Effector memory CD8-positive, alpha-beta T cell (primary cell): ENCODE data around the gene DRD2.

ENCODE experiments used
- ATAC-seq: fragments of 150-1000 bp; cut with Tn5 transposase; replicated peaks from 2 replicates; pipeline ENCODE4 v1.10.0; 2021; ENCODE audit warnings: mild to moderate bottlenecking, moderate library complexity
- DNase-seq, 3 experiments: peaks; one replicate each; pipeline ENCODE4 v3.0.0; 2021
- H3K27ac Mint-ChIP-seq, 2 donors: one replicate each; pipeline ENCODE4 v1.8.0; 2022; ENCODE audit warnings: mild to moderate bottlenecking in 2 of 2, mixed read lengths in 2 of 2, moderate library complexity in 2 of 2
- H3K27me3 Mint-ChIP-seq, 2 donors: one replicate each; pipeline ENCODE4 v1.8.0; 2022; ENCODE audit warnings: mixed read lengths in 2 of 2
- H3K36me3 Mint-ChIP-seq: one replicate; pipeline ENCODE4 v1.8.0; 2022; ENCODE audit warnings: mild to moderate bottlenecking, moderate library complexity, mixed read lengths; ENCODE audit not compliant: insufficient read depth
- H3K4me1 Mint-ChIP-seq, 2 donors: one replicate each; pipeline ENCODE4 v1.8.0; 2022; ENCODE audit warnings: low read depth in 2 of 2, mixed read lengths in 2 of 2
- H3K4me3 Mint-ChIP-seq, 2 donors: one replicate each; pipeline ENCODE4 v1.8.0; 2022; ENCODE audit warnings: mild to moderate bottlenecking in 2 of 2, mixed read lengths in 2 of 2, moderate library complexity in 2 of 2
- H3K9me3 Mint-ChIP-seq, 2 donors: one replicate each; pipeline ENCODE4 v1.8.0; 2022; ENCODE audit warnings: mixed read lengths in 2 of 2

DRD2 gene

DNA sequence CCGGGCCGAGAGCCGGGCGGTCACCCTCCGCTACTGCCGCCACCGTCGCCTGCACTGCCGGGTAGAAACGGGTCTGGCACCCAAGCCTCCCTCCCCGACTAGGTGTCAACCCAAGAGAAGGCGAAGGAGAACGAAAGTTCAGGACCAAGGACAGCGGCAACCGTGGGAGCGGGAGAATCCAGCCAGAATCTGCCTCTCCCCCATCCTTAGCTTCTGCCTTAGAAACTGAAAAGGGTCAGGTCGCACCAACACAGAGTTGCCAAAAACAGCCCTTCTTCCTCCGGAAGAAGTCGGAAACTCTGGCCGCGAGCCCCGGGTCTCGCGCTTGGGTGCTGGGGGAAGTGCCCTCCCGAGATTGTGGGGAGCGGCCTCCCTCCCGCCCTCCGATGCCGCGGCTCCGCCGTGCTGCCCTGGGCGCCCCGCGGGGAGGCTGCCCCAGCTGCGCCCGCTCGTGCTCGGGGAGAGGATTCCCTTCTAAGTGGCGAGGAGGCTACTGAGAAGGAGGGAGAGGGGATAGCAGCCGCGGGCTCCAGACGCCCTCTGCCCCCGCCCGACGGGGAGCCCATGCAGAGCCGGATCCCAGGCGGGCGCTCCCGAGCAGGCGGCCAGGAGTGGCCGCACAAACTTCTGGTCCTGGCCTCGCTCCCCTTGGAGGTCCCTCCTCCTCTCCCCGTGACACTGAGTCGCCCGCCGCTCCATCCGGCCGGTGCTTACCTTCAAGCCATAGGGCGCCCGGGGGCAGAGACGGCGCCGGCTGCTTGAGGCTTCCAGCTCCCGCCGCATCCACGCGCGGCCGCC is 637 bp downstream of the DRD2 start:
- Mint-ChIP-seq H3K36me3 (no peaks in the 10 kb centered on the region), H3K27me3 (peaks cover 68 to 91% of the 10 kb centered on the region in 2 donors), H3K27ac (no peak overlapping the region), H3K9me3 (no peaks in the 10 kb centered on the region), H3K4me1 (no peaks in the 10 kb centered on the region), H3K4me3 (peak overlapping the region in 1 of 2 donors; percentile 26)
- DNase-seq (peak; percentile 5 to 23 (median 15)), ATAC-seq (no peak)

DNA sequence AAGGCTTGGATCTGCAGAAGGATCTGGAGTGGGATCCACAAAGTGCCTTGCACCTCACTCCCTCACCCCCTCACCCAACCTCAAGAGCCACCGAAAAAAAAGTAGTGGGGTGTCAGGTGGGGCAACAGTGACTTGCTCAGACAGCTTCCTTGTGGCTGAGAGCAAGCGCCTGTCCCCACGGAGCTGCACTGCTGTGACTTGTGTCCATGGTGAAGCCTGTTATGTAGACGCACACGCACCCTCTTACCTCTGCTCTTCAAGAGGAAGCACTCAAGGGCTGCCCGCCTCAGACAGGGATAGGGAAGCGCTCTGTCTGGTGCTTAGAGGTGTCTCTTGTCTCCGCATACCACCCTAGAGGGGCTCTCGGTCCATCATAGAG is 1.2 kb downstream of the DRD2 start:
- Mint-ChIP-seq H3K9me3 (no peaks in the 10 kb centered on the region), H3K4me3 (peak overlapping the region in 1 of 2 donors; percentile 26), H3K27ac (no peak overlapping the region), H3K36me3 (no peaks in the 10 kb centered on the region), H3K4me1 (no peaks in the 10 kb centered on the region), H3K27me3 (peaks cover 70 to 91% of the 10 kb centered on the region in 2 donors)
- ATAC-seq (no peak), DNase-seq (no peak)

DNA sequence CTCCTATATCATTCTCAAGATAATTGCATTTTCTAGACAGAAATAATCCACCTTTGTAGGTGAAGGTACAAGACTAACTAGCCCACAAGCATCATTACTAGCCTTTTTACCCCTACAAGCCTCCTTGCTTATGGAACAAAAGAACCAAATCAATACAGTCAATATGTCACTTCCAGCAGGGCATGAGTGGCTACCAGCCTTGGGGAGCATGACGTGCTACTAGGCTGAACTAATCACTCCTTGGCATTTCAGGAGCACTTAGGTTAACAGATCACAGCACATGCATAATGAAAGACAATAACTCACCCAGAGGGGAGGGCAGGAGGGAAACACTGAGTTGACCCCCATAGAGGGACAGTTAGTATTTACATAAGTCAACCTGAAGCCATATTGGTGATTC is 2.7 kb downstream of the DRD2 start:
- Mint-ChIP-seq H3K36me3 (no peaks in the 10 kb centered on the region), H3K27ac (no peak overlapping the region), H3K4me1 (no peaks in the 10 kb centered on the region), H3K9me3 (no peaks in the 10 kb centered on the region), H3K4me3 (no peak overlapping the region), H3K27me3 (peaks cover 59 to 80% of the 10 kb centered on the region in 2 donors)
- DNase-seq (no peak), ATAC-seq (no peak)

DNA sequence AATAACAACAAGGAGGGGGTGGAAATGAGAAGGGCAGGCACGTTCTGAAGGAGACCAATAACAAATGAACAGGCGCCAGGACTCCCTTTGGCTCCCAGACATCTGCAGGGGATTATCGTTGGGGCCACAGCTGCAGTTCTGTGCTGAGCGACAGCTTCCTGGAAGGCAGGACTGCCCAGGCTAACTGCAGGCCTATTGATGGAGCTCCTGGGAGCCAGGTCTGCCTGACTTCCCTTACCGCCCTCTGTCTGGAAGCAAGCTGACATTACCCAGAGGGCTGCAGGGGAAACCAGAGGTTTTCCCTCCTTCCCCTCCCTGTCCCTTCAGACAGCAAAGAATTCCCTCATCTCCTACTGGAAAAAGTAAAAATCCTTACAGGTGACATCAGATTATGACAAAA is 5.0 kb downstream of the DRD2 start:
- DNase-seq (no peak), ATAC-seq (no peak)
- Mint-ChIP-seq H3K9me3 (no peaks in the 10 kb centered on the region), H3K27me3 (peaks cover 46 to 72% of the 10 kb centered on the region in 2 donors), H3K4me3 (no peak overlapping the region), H3K4me1 (no peaks in the 10 kb centered on the region), H3K27ac (no peak overlapping the region), H3K36me3 (no peaks in the 10 kb centered on the region)

GRCh38 chr11:113468726-113469345 is 6.4 kb downstream of the DRD2 start:
- Mint-ChIP-seq H3K36me3 (no peaks in the 10 kb centered on the region), H3K27me3 (peaks cover 48 to 79% of the 10 kb centered on the region in 2 donors), H3K27ac (no peak overlapping the region), H3K4me3 (no peak overlapping the region), H3K9me3 (no peaks in the 10 kb centered on the region), H3K4me1 (no peaks in the 10 kb centered on the region)
- ATAC-seq (no peak), DNase-seq (no peak)

GRCh38 chr11:113467545-113467944 is 7.7 kb downstream of the DRD2 start:
- no peaks in the 10 kb centered on the region for H3K36me3 Mint-ChIP-seq
- H3K27ac Mint-ChIP-seq = no peak overlapping the region
- no peak overlapping the region for H3K4me3 Mint-ChIP-seq
- H3K27me3 Mint-ChIP-seq = peaks cover 42 to 76% of the 10 kb centered on the region in 2 donors
- H3K4me1 Mint-ChIP-seq = no peaks in the 10 kb centered on the region
- DNase-seq = no peak
- no peaks in the 10 kb centered on the region for H3K9me3 Mint-ChIP-seq
- ATAC-seq = no peak

DNA sequence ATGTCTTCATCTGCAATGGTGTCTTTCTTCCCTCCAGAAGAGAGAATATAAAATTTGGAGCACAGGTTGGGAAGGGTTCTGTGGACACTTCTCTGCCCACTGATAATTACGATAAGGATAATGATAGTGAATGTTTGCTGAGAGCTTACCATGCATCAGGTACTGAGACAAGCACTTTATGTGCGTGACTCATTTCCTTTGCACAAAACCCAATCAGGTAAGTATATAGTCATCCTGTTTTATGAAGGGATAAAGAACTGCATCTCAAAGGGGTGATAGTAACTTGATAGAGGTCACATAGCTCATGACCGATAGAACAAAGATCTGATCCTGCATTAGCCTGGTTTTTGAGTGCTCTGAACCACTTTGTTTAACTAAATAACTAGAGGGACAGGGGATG is 9.4 kb downstream of the DRD2 start:
- H3K27me3 Mint-ChIP-seq = peaks cover 37 to 70% of the 10 kb centered on the region in 2 donors
- no peak overlapping the region for H3K27ac Mint-ChIP-seq
- no peaks in the 10 kb centered on the region for H3K9me3 Mint-ChIP-seq
- no peak for DNase-seq
- no peak for ATAC-seq
- no peaks in the 10 kb centered on the region for H3K36me3 Mint-ChIP-seq
- H3K4me3 Mint-ChIP-seq = no peak overlapping the region
- no peaks in the 10 kb centered on the region for H3K4me1 Mint-ChIP-seq

DNA sequence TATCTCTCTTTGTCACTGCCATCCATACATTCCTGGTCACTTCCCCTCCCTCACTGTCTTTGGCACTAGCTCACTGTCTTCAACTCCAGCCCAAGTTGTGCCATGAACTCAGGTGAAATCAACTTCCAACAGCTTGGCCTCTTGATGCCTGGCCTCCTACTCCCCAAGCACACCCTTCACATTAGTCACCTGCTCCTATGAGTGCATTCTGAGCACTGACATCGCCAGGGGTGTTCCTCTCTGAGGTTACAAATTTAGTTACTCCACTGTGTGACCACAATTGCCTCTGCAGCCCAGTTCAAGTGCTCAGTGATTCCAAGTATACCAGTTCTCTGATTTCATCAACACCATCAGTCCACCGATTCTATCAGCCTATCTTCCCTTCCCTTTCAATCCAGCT is 10.8 kb downstream of the DRD2 start:
- H3K4me1 Mint-ChIP-seq = no peaks in the 10 kb centered on the region
- no peak overlapping the region for H3K27ac Mint-ChIP-seq
- no peaks in the 10 kb centered on the region for H3K9me3 Mint-ChIP-seq
- no peaks in the 10 kb centered on the region for H3K36me3 Mint-ChIP-seq
- peaks cover 32 to 60% of the 10 kb centered on the region in 2 donors for H3K27me3 Mint-ChIP-seq
- ATAC-seq = no peak
- H3K4me3 Mint-ChIP-seq = no peak overlapping the region
- DNase-seq = no peak

DNA sequence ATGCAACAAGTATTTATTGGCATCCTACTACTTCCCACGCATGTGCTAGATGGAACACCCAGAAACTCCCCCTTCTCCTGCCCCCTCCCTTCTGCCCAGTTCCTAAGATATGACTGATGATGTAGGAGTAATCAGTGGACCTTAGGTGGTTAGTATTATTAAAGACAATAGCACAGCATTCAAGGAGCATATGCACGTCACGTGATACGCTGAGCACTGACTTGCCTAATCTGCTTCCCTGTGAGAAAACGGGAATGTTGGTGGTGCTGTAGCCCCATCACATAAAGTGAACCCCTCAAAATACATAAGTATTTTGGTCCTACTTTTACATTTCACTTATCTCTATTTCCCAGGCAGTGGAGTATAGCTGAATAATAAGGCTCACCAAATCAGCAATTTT is 12.4 kb downstream of the DRD2 start:
- ATAC-seq (no peak), DNase-seq (no peak)
- H3K9me3 Mint-ChIP-seq = no peaks in the 10 kb centered on the region
- H3K27ac Mint-ChIP-seq = no peak overlapping the region
- H3K27me3 Mint-ChIP-seq = peaks cover 35 to 60% of the 10 kb centered on the region in 2 donors
- no peak overlapping the region for H3K4me3 Mint-ChIP-seq
- H3K4me1 Mint-ChIP-seq = no peaks in the 10 kb centered on the region
- H3K36me3 Mint-ChIP-seq = no peaks in the 10 kb centered on the region

DNA sequence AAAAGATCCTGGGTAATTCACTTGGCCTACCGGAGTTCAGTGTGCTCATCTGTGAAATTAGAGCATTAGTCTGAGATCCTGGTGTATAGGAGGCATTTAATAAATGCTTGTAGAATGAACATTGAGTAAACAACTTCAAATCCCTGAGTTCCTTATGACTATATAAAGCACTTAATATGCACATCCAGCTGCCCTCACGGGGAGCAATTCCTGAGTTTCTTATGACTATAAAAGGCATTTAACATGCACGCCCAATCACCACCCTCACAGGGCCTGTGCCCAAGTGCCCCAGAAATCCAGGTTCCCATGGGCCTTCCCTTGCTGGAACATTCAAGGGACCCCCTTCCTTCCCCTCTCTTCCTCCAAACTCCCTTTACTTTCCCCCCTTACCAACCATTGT is 13.6 kb downstream of the DRD2 start:
- Mint-ChIP-seq H3K9me3 (no peaks in the 10 kb centered on the region), H3K36me3 (no peaks in the 10 kb centered on the region), H3K27me3 (peaks cover 32 to 65% of the 10 kb centered on the region in 2 donors), H3K27ac (no peak overlapping the region), H3K4me1 (no peaks in the 10 kb centered on the region), H3K4me3 (no peak overlapping the region)
- DNase-seq (no peak), ATAC-seq (no peak)

DNA sequence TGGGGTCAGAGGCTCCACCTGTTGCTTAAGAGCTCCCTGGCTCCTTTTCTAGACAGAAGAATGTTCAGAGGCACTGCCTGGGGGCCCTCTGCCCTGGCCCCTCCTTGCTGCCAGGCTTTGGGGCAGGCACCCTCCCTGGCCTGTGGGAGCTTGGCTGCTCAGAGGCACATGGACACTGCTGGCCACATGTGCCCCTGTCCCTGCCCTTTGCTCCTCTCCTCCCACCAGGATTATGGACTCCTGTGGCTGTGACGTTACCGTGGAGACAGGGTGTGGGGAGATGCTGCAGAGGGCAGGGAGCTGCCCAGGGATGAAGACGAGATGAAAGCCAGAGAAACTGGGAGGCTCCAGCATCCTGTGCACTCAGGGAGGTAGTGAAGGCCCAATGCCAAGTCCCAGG is 14.7 kb downstream of the DRD2 start:
- Mint-ChIP-seq H3K9me3 (no peaks in the 10 kb centered on the region), H3K27ac (no peak overlapping the region), H3K4me1 (no peaks in the 10 kb centered on the region), H3K4me3 (no peak overlapping the region), H3K36me3 (no peaks in the 10 kb centered on the region), H3K27me3 (peaks cover 32 to 70% of the 10 kb centered on the region in 2 donors)
- ATAC-seq (no peak), DNase-seq (no peak)

GRCh38 chr11:113458189-113458588 is 17.0 kb downstream of the DRD2 start:
- peaks cover 28 to 61% of the 10 kb centered on the region in 2 donors for H3K27me3 Mint-ChIP-seq
- DNase-seq = no peak
- no peak overlapping the region for H3K4me3 Mint-ChIP-seq
- no peak overlapping the region for H3K27ac Mint-ChIP-seq
- no peaks in the 10 kb centered on the region for H3K36me3 Mint-ChIP-seq
- ATAC-seq = no peak
- no peaks in the 10 kb centered on the region for H3K4me1 Mint-ChIP-seq
- no peaks in the 10 kb centered on the region for H3K9me3 Mint-ChIP-seq

DNA sequence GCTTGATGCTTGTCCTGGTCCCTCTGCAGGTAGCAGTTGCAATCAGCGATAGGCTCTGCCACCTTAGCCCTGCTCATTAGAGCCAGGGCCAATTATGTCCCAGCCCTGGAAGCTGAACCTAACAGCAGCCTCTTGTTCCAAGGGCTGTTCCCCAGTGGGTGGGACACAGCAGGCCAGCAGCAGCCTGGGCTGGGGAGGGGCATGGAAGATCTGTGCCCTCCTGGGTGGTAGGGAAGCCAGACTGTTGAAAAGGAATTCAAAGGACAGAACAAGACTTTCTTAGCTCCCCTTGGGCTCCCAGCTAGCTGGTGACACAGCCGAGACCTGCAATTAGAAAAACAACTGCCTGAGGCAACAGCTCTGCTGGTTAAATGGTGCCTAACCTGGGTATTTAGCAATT is 17.4 kb downstream of the DRD2 start:
- no peak for DNase-seq
- no peak overlapping the region for H3K27ac Mint-ChIP-seq
- no peaks in the 10 kb centered on the region for H3K4me1 Mint-ChIP-seq
- no peak overlapping the region for H3K4me3 Mint-ChIP-seq
- ATAC-seq = no peak
- no peaks in the 10 kb centered on the region for H3K9me3 Mint-ChIP-seq
- H3K27me3 Mint-ChIP-seq = peaks cover 25 to 62% of the 10 kb centered on the region in 2 donors
- no peaks in the 10 kb centered on the region for H3K36me3 Mint-ChIP-seq

DNA sequence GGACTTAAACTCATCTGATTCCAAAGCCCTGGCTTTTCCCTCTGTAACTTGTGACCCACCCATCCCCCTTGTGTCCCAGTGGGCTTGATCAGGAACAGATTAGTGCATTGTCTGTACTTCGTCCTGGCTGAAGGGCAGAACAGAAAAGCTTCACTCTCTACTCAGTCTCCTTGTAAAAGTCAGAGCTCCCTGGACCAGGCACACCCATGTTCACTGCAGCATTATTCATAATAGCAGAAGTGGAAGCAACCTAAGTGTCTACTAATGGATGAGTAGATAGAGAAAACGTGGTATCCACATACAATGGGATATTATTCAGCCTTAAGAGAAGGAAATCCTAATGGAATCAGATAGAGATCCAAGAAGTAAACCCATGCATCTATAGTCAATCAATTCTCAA is 20.7 kb downstream of the DRD2 start:
- Mint-ChIP-seq H3K27me3 (peaks cover 17 to 50% of the 10 kb centered on the region in 2 donors), H3K27ac (no peak overlapping the region)

More for the DNA sequence above, 20.7 kb downstream of the DRD2 start:
- Mint-ChIP-seq H3K4me1 (no peaks in the 10 kb centered on the region), H3K4me3 (no peak overlapping the region), H3K36me3 (no peaks in the 10 kb centered on the region), H3K9me3 (no peaks in the 10 kb centered on the region)
- ATAC-seq (no peak), DNase-seq (no peak)
